GM21423 (cell line): Measurements from ENCODE around the gene SACM1L.
"Not testable (repeated sequence)": the region's sequence is repeated elsewhere in the genome, so short reads cannot be mapped to it uniquely, and the experiment has no call there.

Experiments
- ATAC-seq: cut with Tn5 transposase; IDR thresholded peaks from one replicate; pipeline ENCODE4 v1.9.1; 2021; ENCODE audit warnings: mild to moderate bottlenecking, moderate library complexity; ENCODE audit not compliant: unreplicated experiment

Gene SACM1L

DNA sequence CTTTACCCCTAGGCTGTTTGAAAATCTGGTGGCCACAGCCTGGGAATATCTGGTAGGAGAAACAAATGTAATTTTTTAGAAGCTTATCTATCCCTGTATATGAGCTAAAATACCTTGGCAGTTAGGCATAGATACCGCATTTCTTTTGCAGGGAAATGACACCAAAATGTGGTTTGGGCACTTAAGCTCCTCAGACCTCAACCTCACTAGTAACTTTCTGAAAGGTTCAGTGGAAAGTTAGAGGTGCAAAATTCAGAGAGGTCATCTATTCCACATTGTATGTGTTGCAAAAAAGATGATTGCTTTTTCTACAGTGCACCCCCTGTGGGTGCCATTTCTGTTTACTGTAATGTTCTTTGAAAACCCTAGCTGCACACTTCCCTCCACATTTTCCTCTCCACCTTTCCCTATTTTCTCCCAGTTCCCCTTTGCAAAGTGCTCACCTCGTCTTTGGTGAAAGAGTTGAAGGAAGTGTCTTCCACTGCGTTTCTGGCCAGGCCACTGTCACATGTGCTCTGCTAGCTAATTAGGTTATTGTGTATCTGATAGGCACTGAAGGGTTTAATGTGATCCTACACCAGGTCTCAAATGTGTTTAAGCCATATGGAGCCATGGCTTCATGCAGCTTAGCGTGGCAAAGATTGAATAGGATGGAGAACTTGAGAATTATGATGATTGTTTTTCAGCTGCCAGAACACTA lies 1.3 kb downstream of the SACM1L start:
- no peak for ATAC-seq

- no peak for ATAC-seq
Observed at GRCh38 chr3:45691842-45692241, 2.6 kb downstream of the SACM1L start.

DNA sequence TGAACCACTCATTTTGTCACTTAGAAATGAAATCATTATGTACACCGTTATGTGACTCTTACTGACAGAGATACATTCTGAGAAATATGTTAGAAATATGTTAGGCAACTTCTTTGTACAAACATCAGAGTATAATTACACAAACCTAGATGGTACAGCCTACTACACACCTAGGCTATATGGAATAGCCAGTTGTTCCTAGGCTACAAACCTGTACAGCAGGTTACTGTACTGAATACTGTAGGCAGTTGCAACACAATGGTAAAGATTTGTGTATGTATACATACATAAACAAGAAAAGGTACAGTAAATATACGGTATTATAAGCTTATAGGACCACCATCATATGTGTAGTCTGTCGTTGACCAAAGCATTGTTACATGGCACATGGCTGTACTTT lies 3.7 kb downstream of the SACM1L start:
- no peak for ATAC-seq

DNA sequence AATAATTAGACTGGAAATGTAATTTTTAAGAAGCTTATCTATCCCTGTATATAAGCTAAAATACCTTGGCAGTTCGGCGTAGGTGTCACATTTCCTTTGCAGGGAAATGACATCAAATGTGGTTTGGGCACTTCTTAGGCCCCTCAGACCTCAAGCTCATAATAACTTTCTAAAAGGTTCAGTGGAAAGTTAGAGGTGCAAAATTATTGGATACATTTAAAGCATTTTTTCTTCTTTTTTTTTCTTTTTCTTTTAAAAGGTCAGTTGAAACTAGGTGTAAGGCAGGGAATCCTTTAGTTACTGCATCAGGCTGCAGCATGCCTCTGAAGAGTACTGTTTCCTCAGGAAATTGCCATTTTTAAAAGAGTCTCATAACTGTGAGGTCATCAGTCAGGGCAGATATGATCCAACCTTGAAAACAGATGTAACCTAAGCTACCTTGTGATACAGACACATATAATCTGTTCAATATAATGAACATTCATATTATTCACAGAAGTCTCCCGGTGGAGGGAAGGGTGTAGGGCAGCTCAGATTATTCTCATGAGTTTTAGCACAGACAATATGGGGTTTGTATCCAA lies 4.8 kb downstream of the SACM1L start:
- no peak for ATAC-seq

DNA sequence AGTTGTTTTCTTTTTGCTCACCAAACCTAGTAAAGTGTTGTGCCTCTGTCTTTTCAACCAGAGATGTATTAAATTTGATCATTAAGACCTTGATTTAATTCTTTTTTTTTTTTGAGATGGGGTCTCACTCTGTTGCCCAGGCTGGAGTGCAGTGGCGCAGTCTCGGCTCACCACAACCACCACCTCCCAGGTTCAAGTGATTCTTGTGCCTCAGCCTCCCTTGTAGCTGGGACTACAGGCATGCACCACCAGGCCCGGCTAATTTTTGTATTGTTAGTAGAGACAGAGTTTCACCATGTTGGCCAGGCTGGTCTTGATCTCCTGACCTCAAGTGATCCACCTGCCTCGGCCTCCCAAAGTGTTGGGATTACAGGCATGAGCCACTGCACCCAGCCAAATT lies 6.0 kb downstream of the SACM1L start:
- not testable (repeated sequence) for ATAC-seq

DNA sequence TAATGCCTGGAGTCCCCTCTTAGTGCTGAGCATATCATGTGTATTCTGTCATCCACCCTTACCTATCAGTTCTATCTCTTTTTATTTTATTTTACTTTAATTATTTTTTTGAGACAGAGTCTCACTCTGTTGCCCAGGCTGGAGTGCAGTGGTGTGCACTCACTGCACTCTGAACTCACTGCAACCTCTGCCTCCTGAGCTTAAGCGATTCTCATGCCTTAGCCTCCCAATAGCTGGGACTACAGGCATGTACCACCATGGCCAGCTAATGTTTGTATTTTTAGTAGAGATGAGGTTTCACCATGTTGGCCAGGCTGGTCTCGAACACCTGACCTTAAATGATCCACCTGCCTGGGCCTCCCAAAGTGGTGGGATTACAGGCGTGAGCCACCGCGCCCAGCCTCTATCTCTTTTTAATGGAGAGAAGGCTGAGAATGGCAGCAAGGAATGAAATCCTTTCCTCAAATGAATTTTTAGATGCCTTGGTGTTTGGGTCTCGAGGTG lies 11.4 kb downstream of the SACM1L start:
- ATAC-seq = no peak

- ATAC-seq = no peak
Observed at GRCh38 chr3:45701172-45701867, 12.1 kb downstream of the SACM1L start.

- no peak for ATAC-seq
Observed at GRCh38 chr3:45704301-45704943, 15.2 kb downstream of the SACM1L start.

DNA sequence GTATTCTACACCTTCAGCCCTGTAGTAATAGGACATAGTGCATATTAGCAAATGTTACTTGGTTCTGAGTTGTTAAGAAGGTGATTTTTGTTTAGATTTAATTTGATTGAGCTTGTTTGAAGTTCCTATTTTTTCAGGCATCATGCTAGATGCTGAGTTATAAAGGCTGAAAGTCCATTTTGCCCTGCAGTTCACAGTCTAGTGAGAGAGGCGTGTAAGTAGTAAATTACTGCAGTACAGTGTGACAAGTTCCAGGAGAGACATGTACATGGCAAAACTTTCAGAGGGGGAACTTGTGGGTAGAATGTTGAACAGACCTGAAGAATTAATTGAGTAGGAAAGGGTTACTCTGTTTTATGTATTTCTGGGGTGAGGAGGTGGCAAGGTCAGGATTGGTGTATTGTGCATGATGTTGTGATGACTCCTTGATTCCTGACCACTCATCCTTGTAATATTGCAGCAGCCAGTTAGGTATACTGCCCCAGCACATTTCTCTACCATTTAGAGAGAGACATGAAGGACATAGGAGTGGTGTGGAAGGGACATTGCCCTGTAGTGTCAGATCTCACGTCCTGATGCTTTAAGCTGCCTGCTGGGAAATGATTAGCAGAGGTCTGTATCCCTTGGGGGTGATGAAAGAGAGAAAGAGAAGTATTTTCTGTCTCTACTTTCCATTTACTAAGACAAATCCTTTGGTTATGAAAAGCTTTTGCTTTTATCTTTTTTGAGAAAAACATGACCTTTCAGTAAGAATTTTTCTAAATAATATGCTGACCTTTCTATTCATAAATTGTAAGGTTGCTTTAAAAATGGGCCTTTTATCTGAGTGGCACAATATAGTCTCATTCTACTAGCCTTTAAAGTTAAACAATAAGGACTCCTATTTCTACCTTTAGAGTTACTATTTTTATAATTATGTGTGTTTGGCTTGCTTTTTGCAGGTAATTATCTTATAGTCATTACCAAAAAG lies 16.9 kb downstream of the SACM1L start:
- ATAC-seq = no peak

DNA sequence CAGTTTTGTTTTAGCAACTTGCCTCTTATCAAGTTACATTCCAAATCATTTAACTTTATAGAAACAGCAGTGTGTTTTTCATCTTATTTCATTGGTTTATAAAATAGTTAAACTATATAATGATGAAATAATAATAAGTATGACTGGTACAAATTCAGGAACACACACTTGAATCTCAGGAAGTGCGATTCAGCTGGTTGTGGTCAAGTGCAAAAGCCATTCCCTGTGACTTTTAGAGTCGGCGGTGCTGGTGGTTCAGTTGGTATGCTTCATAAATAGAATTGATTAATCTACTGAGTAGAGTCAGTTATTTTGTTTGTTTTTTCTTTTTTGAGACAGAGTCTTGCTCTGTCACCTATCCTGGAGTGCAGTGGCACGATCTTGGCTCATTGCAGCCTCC lies 22.7 kb downstream of the SACM1L start:
- no peak for ATAC-seq

- ATAC-seq = no peak
Observed at GRCh38 chr3:45712434-45713110, 23.4 kb downstream of the SACM1L start.

GRCh38 chr3:45715945-45716344 lies 26.7 kb downstream of the SACM1L start:
- no peak for ATAC-seq

- no peak for ATAC-seq
Observed at GRCh38 chr3:45716790-45717336, 27.7 kb downstream of the SACM1L start.

DNA sequence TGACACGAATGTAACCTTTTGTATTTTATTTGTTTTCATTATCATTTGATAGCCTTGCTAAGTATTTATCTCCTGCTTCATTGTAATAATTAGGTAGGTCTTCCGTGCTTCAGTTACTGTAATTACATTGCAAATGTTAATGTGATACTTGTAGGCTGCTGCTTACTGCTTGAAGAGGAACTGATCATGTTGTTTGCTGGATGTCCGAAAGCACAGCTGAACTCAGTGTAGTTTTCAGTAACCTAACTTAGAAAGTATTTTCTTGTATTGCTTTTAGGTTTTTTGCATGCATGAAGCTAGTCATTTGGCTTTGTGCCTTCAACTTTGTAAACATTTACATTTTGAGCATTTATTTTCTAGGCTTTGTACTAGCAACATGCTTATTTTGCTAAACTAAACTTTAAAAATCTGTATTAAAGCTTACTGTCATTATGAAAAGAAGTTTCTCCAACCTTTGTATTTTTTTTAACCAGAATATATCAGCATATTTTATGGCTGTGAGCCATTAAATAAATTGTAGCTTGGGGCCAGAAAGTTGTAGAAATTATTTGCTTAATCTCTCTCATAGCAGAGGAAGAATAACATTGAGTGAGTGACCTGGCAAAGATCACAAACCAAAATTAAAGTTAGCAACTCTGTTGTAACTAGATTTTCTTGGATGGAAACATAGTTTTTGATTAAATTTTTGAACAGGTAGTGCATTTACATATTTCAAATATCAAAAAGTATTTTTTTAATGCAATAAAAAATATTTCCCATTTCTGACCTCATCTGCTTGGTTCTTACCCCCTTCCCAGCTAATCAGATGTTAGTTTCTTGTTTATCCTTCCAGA lies 30.7 kb downstream of the SACM1L start:
- ATAC-seq = no peak

DNA sequence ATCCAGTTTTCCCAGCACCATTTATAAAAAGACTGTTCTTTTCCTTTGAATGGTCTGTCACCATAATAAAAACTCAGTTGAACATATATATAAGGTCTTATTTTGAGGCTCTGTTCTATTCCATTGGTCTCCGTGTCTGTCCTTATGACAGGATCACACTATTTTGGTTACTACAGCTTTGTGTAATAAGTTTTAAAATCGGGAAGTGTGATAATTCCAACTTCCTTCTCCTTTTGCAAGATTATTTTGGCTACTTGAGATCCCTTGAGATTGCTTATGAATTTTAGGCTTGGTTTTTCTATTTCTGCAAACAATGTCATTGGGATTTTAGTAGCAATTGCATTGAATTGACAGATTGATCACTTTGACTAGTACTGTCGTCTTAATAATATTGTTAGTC lies 35.7 kb downstream of the SACM1L start:
- no peak for ATAC-seq

- no peak for ATAC-seq
Observed at GRCh38 chr3:45729614-45730013, 40.4 kb downstream of the SACM1L start.

DNA sequence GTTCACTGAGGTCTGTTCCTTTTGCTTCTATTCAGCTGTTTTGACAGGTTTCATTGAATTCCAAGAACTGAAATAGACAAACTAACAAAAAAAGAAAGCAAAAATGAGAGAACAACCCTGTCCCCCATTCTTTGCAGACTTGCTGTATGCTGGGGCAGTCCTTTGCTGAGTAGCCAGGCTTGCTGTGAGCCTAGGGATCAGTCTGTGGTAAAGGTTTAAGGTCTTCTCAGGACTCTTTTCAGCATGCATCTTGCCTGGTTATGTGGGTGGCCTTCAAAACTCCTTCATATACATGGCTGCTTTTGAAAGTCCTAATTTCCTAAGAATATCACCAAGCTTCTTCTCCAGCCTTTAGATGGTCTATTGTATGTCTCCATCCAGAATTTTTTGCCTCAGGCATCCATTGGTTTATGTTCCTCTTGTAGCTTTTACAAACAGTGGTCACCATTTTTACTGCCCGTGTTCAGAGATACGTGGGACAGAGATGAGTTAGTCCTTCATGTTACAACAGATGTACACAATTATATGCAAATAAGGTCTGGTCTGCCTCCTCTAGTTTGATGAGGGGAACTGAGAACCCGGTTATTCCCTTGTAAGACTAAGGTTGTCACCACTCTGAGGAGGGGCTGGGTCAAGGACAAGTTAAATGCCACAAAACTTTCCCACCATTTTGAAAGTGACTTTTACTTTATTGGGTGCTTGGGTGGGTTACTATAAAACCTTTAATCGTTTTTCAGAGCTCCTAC lies 41.4 kb downstream of the SACM1L start:
- ATAC-seq = no peak

DNA sequence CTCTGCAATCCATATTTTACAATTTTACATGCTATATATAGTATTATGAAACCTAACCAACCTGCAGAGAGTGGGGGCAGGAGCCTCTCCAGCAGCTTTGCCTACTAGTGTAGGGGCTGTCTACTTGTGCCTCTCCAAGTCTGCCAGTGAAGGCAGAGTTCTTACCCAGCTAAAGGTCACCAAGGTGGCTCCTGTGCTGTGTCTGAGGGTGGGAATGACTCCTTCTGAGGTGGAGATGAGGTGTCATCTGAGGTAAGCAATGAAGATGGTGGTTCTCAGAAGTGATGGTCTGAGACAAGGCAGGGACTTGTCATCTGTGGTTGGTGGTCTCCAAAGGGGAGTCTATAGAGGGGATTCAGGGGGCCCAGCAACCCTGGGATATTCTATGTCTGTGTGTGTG lies 47.5 kb downstream of the SACM1L start:
- no peak for ATAC-seq
